Small intestine (tissue), 7 donors: ENCODE results near the gene EXOC1L. TPM values are rescaled to one million over a fixed set of nuclear protein-coding genes. Genes with fewer than 3 reads are reported as not detected.

Experiments
- DNase-seq, 2 donors: peaks; one replicate each; pipeline versions ENCODE4 v3.0.0 to v3.0.0-alpha.2; 2013
- FAIRE-seq: peaks from 2 replicates; lab custom pipeline; 2012; peaks lifted over from hg19 to GRCh38; lab: Jason Lieb, UNC
- H3K27ac ChIP-seq, 3 donors: one replicate each; pipeline ENCODE4 v1.5.1; 2013; ENCODE audit warnings: low read length in 2 of 3, mild to moderate bottlenecking in 2 of 3, control low read depth in 1 of 3, inconsistent platforms in 1 of 3, low read depth in 1 of 3, moderate library complexity in 1 of 3
- H3K27me3 ChIP-seq, 3 donors: one replicate each; pipeline ENCODE4 v1.6.1; 2013; ENCODE audit warnings: low read length in 3 of 3, inconsistent platforms in 1 of 3; ENCODE audit not compliant: control insufficient read depth in 3 of 3, insufficient read depth in 3 of 3
- H3K36me3 ChIP-seq, 3 donors: one replicate each; pipeline ENCODE4 v1.6.1; 2013; ENCODE audit warnings: low read length in 3 of 3, inconsistent platforms in 1 of 3, low read depth in 1 of 3, mild to moderate bottlenecking in 1 of 3, moderate library complexity in 1 of 3; ENCODE audit not compliant: control insufficient read depth in 3 of 3, insufficient read depth in 2 of 3
- H3K4me1 ChIP-seq, 3 donors: one replicate each; pipeline ENCODE4 v1.6.1; 2013; ENCODE audit warnings: low read length in 2 of 3, inconsistent platforms in 1 of 3, low read depth in 1 of 3, mild to moderate bottlenecking in 1 of 3, moderate library complexity in 1 of 3; ENCODE audit not compliant: control insufficient read depth in 3 of 3, insufficient read depth in 2 of 3
- H3K4me3 ChIP-seq, 3 donors: one replicate each; pipeline ENCODE4 v1.5.1; 2013; ENCODE audit warnings: low read length in 3 of 3, control low read depth in 1 of 3, inconsistent platforms in 1 of 3, low read depth in 1 of 3, mild to moderate bottlenecking in 1 of 3, moderate library complexity in 1 of 3
- H3K9me3 ChIP-seq, 2 donors: one replicate each; pipeline ENCODE4 v1.6.1; 2013; ENCODE audit warnings: low read depth in 1 of 2, low read length in 1 of 2; ENCODE audit not compliant: control insufficient read depth in 2 of 2, insufficient read depth in 1 of 2
- WGBS, 3 donors: extraction: QIAGEN DNeasy Blood & Tissue Kit; methylation state at CpG; one replicate each; pipeline ENCODE4 v1.1.7; 2013; 5-methylcytosine and 5-hydroxymethylcytosine counted together
- polyA plus RNA-seq, 4 donors: library from polyadenylated mRNA; stranded (reverse) in 3 of 4; unstranded in 1 of 4; fragments of 200-250 nt in 3 of 4; fragments of 120-200 nt in 1 of 4; gene quantifications; one replicate each; pipeline versions ENCODE4 v1.2.1 to v1.2.3, GENCODE V29; 2013
- donor health status: healthy with polysubstance abuse.
- donor health status: control.
- donor health status: control.
- donor health status: Bipolar disorder and iron deficiency.
- donor health status: healthy.

Gene EXOC1L
- polyA plus RNA-seq, 4 donors = 0.31 TPM; not detected in 3

- Histone ChIP-seq H3K4me3 (no peak overlapping the region), H3K36me3 (peaks cover 3 to 14% (median 5%) of the 10 kb centered on the region in 3 donors), H3K4me1 (peaks cover 0 to 10% (median 2%) of the 10 kb centered on the region in 3 donors), H3K27me3 (no peaks in the 10 kb centered on the region), H3K9me3 (no peaks in the 10 kb centered on the region), H3K27ac (no peak overlapping the region)
- no peak for FAIRE-seq
- no peak for DNase-seq
- 70 to 85% (median 82%) methylated on average over 2 of the region's 2 CpGs for WGBS, 3 donors
These were observed 40.1 kb downstream of the EXOC1L start for GRCh38 chr4:55859711-55860110.

- Histone ChIP-seq H3K9me3 (no peaks in the 10 kb centered on the region), H3K4me3 (no peak overlapping the region), H3K27ac (no peak overlapping the region), H3K36me3 (peaks cover 5 to 18% (median 12%) of the 10 kb centered on the region in 3 donors), H3K27me3 (no peaks in the 10 kb centered on the region), H3K4me1 (no peaks in the 10 kb centered on the region)
- no peak for DNase-seq
- WGBS, 3 donors = 94 to 100% (median 94%) methylated on average over 1 of the region's 1 CpG
- FAIRE-seq = no peak
These were observed 45.1 kb downstream of the EXOC1L start for GRCh38 chr4:55864577-55865223.

GRCh38 chr4:55865228-55865806, 45.7 kb downstream of the EXOC1L start:
- Histone ChIP-seq H3K27me3 (no peaks in the 10 kb centered on the region), H3K27ac (no peak overlapping the region), H3K4me3 (no peak overlapping the region), H3K4me1 (no peaks in the 10 kb centered on the region), H3K9me3 (no peaks in the 10 kb centered on the region), H3K36me3 (peaks cover 3 to 16% (median 11%) of the 10 kb centered on the region in 3 donors)
- WGBS, 3 donors = 61 to 74% (median 74%) methylated on average over 2 of the region's 2 CpGs
- FAIRE-seq = no peak
- no peak for DNase-seq

- DNase-seq (peak in 1 of 2 donors; percentile 20), FAIRE-seq (no peak)
- Histone ChIP-seq H3K4me3 (no peak overlapping the region), H3K4me1 (no peaks in the 10 kb centered on the region), H3K36me3 (peaks cover 4 to 15% (median 9%) of the 10 kb centered on the region in 3 donors), H3K27me3 (no peaks in the 10 kb centered on the region), H3K9me3 (no peaks in the 10 kb centered on the region), H3K27ac (no peak overlapping the region)
- 57 to 58% (median 57%) methylated on average over 2 of the region's 2 CpGs for WGBS, 3 donors
These were observed 46.8 kb downstream of the EXOC1L start for GRCh38 chr4:55866290-55866907.

GRCh38 chr4:55866973-55867574, 47.5 kb downstream of the EXOC1L start:
- Histone ChIP-seq H3K4me1 (no peaks in the 10 kb centered on the region), H3K36me3 (peaks cover 7 to 19% (median 13%) of the 10 kb centered on the region in 3 donors), H3K27ac (no peak overlapping the region), H3K9me3 (no peaks in the 10 kb centered on the region), H3K4me3 (no peak overlapping the region), H3K27me3 (no peaks in the 10 kb centered on the region)
- FAIRE-seq (peak; percentile 26), DNase-seq (peak; percentile 52 to 70)
- 7 to 14% (median 14%) methylated on average over 4 of the region's 4 CpGs for WGBS, 3 donors

- H3K4me3 ChIP-seq = no peak overlapping the region
- WGBS, 3 donors = 97 to 98% (median 97%) methylated on average over 1 of the region's 1 CpG
- H3K27me3 ChIP-seq = no peaks in the 10 kb centered on the region
- H3K36me3 ChIP-seq = peaks cover 10 to 13% (median 12%) of the 10 kb centered on the region in 3 donors
- no peak overlapping the region for H3K27ac ChIP-seq
- H3K4me1 ChIP-seq = no peaks in the 10 kb centered on the region
- FAIRE-seq (no peak), DNase-seq (no peak)
- H3K9me3 ChIP-seq = no peaks in the 10 kb centered on the region
These were observed 49.0 kb downstream of the EXOC1L start for GRCh38 chr4:55868581-55869090.

GRCh38 chr4:55871299-55871800, 51.8 kb downstream of the EXOC1L start:
- FAIRE-seq (no peak), DNase-seq (no peak)
- Histone ChIP-seq H3K27ac (no peak overlapping the region), H3K36me3 (peaks cover 11 to 13% (median 12%) of the 10 kb centered on the region in 3 donors), H3K4me1 (no peaks in the 10 kb centered on the region), H3K4me3 (no peak overlapping the region), H3K27me3 (no peaks in the 10 kb centered on the region), H3K9me3 (no peaks in the 10 kb centered on the region)
- WGBS, 3 donors = 64 to 90% (median 82%) methylated on average over 5 of the region's 5 CpGs

GRCh38 chr4:55874831-55875230, 55.2 kb downstream of the EXOC1L start:
- FAIRE-seq = no peak
- H3K9me3 ChIP-seq = no peaks in the 10 kb centered on the region
- H3K27ac ChIP-seq = no peak overlapping the region
- H3K36me3 ChIP-seq = peaks cover 5 to 20% (median 11%) of the 10 kb centered on the region in 3 donors
- DNase-seq = no peak
- no peak overlapping the region for H3K4me3 ChIP-seq
- H3K27me3 ChIP-seq = no peaks in the 10 kb centered on the region
- H3K4me1 ChIP-seq = no peaks in the 10 kb centered on the region
